HL-60 (cell line): ENCODE measurements around the gene PARD6G.
"Not testable (repeated sequence)": the region's sequence is repeated elsewhere in the genome, so short reads cannot be mapped to it uniquely, and the experiment has no call there.

ENCODE experiments used
- DNase-seq, 2 experiments: peaks; one replicate each; pipeline ENCODE4 v3.0.0-alpha.2; 2010 to 2020; ENCODE audit warnings: low read depth in 1 of 2, low spot score in 1 of 2
- H3K27ac ChIP-seq: fragments of 250-450 bp; sonication (Bioruptor Pico); replicated peaks from 2 replicates; pipeline ENCODE4 v1.5.1; 2020; ENCODE audit warnings: mild to moderate bottlenecking, moderate library complexity
- H3K27me3 ChIP-seq: fragments of 250-450 bp; sonication (Bioruptor Pico); 2 replicates; pipeline ENCODE4 v1.5.1; 2021; ENCODE audit warnings: mild to moderate bottlenecking, moderate library complexity; ENCODE audit not compliant: insufficient read depth, poor library complexity, severe bottlenecking
- H3K4me3 ChIP-seq: replicated peaks from 2 replicates; pipeline ENCODE4 v1.5.1; 2011; ENCODE audit warnings: mild to moderate bottlenecking, control low read depth, low read length; ENCODE audit not compliant: insufficient read depth
- GABPA ChIP-seq: IDR thresholded peaks from 2 replicates; pipeline ENCODE4 v1.6.1; 2012; ENCODE audit warnings: low read depth
- POLR2AphosphoS5 ChIP-seq: IDR thresholded peaks from 2 replicates; pipeline ENCODE4 v1.6.1; 2012; ENCODE audit warnings: low read depth
- SPI1 ChIP-seq: IDR thresholded peaks from 2 replicates; pipeline ENCODE4 v1.6.1; 2012; ENCODE audit warnings: low read depth, mild to moderate bottlenecking, borderline replicate concordance
- TF ChIP-seq, protein P1 (sequence below): IDR thresholded peaks from one replicate; pipeline ENCODE4 v1.5.1; 2011; ENCODE audit warnings: low read length, control low read depth, inconsistent platforms; ENCODE audit not compliant: insufficient read depth
- TF ChIP-seq, protein P2 (sequence below): IDR thresholded peaks from 2 replicates; pipeline ENCODE4 v1.6.1; 2012; ENCODE audit warnings: low read depth; ENCODE audit not compliant: insufficient replicate concordance

PARD6G gene

DNA sequence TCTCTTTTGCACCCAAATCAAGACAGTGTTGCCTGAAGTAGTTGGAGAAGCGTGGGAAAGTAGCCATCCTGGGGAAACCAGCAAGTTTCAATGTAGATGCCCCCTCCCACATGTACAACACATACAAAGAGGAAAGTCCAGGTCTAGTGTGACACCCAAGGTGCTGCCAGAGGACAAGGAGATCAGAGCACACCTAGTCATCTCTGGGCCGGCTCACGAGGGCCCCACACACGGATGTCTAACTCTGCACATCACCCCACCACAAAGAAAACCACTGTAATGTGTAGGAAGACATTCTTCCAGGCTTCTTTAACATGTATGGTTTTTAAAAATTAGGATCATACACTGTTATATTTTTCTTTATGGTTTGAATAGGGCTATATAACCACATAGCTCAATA lies 21.6 kb downstream of the PARD6G start:
- TF ChIP-seq, protein P1, sequence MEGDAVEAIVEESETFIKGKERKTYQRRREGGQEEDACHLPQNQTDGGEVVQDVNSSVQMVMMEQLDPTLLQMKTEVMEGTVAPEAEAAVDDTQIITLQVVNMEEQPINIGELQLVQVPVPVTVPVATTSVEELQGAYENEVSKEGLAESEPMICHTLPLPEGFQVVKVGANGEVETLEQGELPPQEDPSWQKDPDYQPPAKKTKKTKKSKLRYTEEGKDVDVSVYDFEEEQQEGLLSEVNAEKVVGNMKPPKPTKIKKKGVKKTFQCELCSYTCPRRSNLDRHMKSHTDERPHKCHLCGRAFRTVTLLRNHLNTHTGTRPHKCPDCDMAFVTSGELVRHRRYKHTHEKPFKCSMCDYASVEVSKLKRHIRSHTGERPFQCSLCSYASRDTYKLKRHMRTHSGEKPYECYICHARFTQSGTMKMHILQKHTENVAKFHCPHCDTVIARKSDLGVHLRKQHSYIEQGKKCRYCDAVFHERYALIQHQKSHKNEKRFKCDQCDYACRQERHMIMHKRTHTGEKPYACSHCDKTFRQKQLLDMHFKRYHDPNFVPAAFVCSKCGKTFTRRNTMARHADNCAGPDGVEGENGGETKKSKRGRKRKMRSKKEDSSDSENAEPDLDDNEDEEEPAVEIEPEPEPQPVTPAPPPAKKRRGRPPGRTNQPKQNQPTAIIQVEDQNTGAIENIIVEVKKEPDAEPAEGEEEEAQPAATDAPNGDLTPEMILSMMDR = no peak
- TF ChIP-seq POLR2AphosphoS5 (no peak), SPI1 (no peak), GABPA (no peak)
- TF ChIP-seq, protein P2, sequence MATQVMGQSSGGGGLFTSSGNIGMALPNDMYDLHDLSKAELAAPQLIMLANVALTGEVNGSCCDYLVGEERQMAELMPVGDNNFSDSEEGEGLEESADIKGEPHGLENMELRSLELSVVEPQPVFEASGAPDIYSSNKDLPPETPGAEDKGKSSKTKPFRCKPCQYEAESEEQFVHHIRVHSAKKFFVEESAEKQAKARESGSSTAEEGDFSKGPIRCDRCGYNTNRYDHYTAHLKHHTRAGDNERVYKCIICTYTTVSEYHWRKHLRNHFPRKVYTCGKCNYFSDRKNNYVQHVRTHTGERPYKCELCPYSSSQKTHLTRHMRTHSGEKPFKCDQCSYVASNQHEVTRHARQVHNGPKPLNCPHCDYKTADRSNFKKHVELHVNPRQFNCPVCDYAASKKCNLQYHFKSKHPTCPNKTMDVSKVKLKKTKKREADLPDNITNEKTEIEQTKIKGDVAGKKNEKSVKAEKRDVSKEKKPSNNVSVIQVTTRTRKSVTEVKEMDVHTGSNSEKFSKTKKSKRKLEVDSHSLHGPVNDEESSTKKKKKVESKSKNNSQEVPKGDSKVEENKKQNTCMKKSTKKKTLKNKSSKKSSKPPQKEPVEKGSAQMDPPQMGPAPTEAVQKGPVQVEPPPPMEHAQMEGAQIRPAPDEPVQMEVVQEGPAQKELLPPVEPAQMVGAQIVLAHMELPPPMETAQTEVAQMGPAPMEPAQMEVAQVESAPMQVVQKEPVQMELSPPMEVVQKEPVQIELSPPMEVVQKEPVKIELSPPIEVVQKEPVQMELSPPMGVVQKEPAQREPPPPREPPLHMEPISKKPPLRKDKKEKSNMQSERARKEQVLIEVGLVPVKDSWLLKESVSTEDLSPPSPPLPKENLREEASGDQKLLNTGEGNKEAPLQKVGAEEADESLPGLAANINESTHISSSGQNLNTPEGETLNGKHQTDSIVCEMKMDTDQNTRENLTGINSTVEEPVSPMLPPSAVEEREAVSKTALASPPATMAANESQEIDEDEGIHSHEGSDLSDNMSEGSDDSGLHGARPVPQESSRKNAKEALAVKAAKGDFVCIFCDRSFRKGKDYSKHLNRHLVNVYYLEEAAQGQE = no peak
- no peaks in the 10 kb centered on the region for H3K27me3 ChIP-seq
- H3K27ac ChIP-seq = no peak overlapping the region
- H3K4me3 ChIP-seq = no peak overlapping the region
- DNase-seq = no peak

DNA sequence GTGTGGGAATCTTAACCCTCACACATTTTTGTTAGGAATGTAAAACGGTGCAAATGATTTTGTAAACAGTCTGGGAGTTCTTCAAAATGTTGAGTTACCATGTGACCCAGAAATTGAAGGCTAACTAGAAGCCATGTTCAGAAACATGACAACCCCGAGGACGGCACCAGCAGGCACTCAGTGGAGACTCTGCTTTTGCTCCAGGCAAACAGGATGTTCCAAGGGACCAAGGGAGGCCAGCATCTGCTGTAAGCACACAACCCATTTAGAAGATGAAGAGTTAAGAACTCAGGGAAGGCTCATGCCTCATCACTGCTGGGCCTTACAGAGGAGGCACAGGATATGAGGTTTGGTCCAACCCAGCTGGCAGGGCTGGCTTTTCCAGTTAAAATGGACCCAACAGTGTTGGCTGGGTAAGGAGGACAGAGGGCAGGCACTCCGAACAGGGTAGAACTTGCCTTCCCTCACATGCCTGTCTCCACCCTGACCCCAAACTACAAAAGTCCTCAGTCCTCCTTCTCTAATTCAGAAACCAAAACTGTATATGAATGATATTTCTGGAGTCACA lies 23.6 kb downstream of the PARD6G start:
- no peaks in the 10 kb centered on the region for H3K27me3 ChIP-seq
- H3K4me3 ChIP-seq = no peak overlapping the region
- DNase-seq = no peak
- H3K27ac ChIP-seq = no peak overlapping the region
- TF ChIP-seq POLR2AphosphoS5 = no peak
- TF ChIP-seq SPI1 = no peak
- TF ChIP-seq GABPA = no peak
- TF ChIP-seq, protein P2 = no peak
- TF ChIP-seq, protein P1 = no peak

DNA sequence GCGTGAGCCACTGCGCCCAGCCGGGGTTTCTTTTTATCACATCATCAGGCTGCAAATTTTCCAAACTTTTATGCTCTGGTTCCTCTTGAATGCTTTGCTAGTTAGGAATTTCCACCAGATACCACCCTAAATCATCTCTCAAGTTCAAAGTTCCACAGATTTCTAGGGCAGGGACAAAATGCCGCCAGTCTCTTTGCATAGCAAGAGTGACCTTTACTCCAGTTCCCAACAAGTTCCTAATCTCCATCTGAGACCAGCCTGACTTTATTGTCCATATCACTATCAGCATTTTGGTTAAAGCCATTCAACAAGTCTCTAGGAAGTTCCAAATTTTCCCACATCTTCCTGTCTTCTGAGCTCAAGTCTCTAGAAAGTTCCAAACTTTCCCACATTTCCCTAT lies 27.8 kb downstream of the PARD6G start:
- H3K27ac ChIP-seq, H3K27me3 ChIP-seq, H3K4me3 ChIP-seq, DNase-seq: not testable (repeated sequence)

DNA sequence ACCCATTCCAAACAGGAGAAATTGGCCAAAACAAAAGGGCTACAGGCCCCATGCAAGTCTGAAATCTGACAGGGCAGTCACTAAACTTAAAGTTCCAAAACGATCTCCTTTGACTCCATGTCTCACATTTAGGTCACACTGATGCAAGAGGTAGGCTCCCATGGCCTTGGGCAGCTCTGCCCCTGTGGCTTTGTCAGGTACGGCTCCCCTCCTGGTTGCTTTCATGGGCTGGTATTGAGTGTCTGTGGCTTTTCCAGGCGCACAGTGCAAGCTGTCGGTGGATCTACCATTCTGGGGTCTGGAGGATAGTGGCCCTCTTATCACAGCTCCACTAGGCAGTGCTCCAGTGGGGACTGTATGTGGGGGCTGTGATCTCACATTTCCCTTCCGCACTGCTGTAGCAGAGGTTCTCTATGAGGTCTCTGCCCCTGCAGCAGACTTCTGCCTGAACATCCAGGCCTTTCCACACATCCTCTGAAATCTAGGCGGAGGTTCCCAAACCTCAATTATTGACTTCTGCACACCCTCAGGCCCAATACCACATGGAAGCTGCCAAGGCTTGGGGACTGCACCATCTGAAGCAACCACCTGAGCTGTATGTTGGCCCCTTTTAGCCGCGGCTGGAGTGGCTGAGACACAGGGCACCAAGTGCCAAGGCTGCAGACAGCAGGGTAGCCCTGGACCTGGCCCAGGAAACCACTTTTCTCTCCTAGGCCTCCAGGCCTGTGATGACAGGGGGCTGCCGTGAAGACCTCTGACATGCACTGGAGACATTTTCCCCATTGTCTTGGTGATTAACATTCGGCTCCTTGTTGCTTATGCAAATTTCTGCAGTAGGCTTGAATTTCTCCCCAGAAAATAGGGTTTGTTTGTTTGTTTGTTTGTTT lies 28.7 kb downstream of the PARD6G start:
- TF ChIP-seq POLR2AphosphoS5 = no peak
- TF ChIP-seq GABPA = no peak
- no peak for DNase-seq
- H3K27ac ChIP-seq = no peak overlapping the region

DNA sequence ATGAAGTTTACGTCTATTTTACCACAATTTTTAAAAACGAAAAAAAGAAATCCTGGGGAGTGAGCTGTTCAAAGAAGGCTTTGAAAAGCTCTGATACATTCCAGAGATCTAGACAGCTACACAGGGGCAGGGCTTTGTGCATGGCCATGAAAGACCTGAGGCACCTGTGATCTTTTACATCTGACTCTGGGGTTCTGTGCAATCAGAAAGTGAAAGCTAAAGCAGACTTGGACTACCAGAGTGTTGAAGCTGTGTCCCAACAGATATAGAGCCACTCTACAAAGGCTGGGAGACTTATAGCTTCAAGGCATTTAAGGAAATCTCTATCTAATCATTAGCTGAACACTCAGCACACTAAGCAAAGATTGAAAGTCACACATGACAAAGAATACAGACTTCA lies 34.1 kb downstream of the PARD6G start:
- Histone ChIP-seq H3K4me3 (no peak overlapping the region), H3K27me3 (no peaks in the 10 kb centered on the region), H3K27ac (no peak overlapping the region)
- no peak for DNase-seq
- TF ChIP-seq, protein P2 = no peak
- TF ChIP-seq SPI1 (no peak), GABPA (no peak), POLR2AphosphoS5 (no peak)
- TF ChIP-seq, protein P1 = no peak

More for the DNA sequence above, 28.7 kb downstream of the PARD6G start:
- no peak overlapping the region for H3K4me3 ChIP-seq
- no peaks in the 10 kb centered on the region for H3K27me3 ChIP-seq
